Liver (tissue), 9 donors: ENCODE results near the gene KCNJ18. TPM values are rescaled to one million over a fixed set of nuclear protein-coding genes. Genes with fewer than 3 reads are reported as not detected.
"Not testable (repeated sequence)": the region's sequence is repeated elsewhere in the genome, so short reads cannot be mapped to it uniquely, and the experiment has no call there.

Source experiments
- DNase-seq: peaks from one replicate; pipeline ENCODE4 v3.0.0-alpha.2; 2017; ENCODE audit warnings: low spot score
- H3K27ac ChIP-seq, 2 donors: one replicate each; pipeline ENCODE4 v1.7.0; 2013; ENCODE audit warnings: inconsistent platforms in 2 of 2, low read length in 2 of 2, control low read depth in 1 of 2, low read depth in 1 of 2, mild to moderate bottlenecking in 1 of 2
- H3K27me3 ChIP-seq, 4 donors: one replicate each; pipeline versions ENCODE4 v1.6.1 to v1.7.0; 2013; ENCODE audit warnings: low read length in 3 of 4, inconsistent platforms in 1 of 4, mild to moderate bottlenecking in 1 of 4, moderate library complexity in 1 of 4; ENCODE audit not compliant: control insufficient read depth in 4 of 4, insufficient read depth in 4 of 4
- H3K36me3 ChIP-seq, 4 donors: one replicate each; pipeline versions ENCODE4 v1.6.1 to v1.7.0; 2013; ENCODE audit warnings: low read length in 3 of 4, mild to moderate bottlenecking in 3 of 4, low read depth in 1 of 4, moderate library complexity in 1 of 4; ENCODE audit not compliant: control insufficient read depth in 4 of 4, insufficient read depth in 3 of 4
- H3K4me1 ChIP-seq, 4 donors: one replicate each; pipeline versions ENCODE4 v1.6.1 to v1.7.0; 2013; ENCODE audit warnings: low read length in 3 of 4, mild to moderate bottlenecking in 3 of 4, moderate library complexity in 1 of 4; ENCODE audit not compliant: control insufficient read depth in 4 of 4, insufficient read depth in 4 of 4
- H3K4me3 ChIP-seq, 3 donors: one replicate each; pipeline versions ENCODE4 v1.6.1 to v1.7.0; 2013; ENCODE audit warnings: low read length in 3 of 3, control low read depth in 1 of 3, low read depth in 1 of 3, mild to moderate bottlenecking in 1 of 3
- H3K9ac ChIP-seq, 2 donors: one replicate each; pipeline ENCODE4 v1.7.0; 2013; ENCODE audit warnings: low read length in 2 of 2, mild to moderate bottlenecking in 2 of 2, moderate library complexity in 2 of 2, control low read depth in 1 of 2, low read depth in 1 of 2
- H3K9me3 ChIP-seq, 4 donors: one replicate each; pipeline versions ENCODE4 v1.6.1 to v1.7.0; 2013; ENCODE audit warnings: low read length in 3 of 4; ENCODE audit not compliant: control insufficient read depth in 4 of 4
- ATF3 ChIP-seq: IDR thresholded peaks from 2 replicates; pipeline ENCODE4 v1.6.1; 2016; ENCODE audit warnings: antibody characterized with exemption
- CTCF ChIP-seq: fragments of 150-350 bp; IDR thresholded peaks from 2 replicates; pipeline ENCODE4 v1.5.1; 2017; ENCODE audit warnings: improper control_type of control experiment, low read depth, low read length; ENCODE audit not compliant: missing input control
- EGR1 ChIP-seq, 2 donors: IDR thresholded peaks; 2 replicates each; pipeline ENCODE4 v1.6.1; 2016 to 2018; ENCODE audit warnings: antibody characterized with exemption in 2 of 2, low read depth in 2 of 2
- FOXA2 ChIP-seq: IDR thresholded peaks from 2 replicates; pipeline ENCODE4 v1.6.1; 2016; ENCODE audit warnings: antibody characterized with exemption
- GABPA ChIP-seq, 2 donors: IDR thresholded peaks in 1 of 2; conservative IDR thresholded peaks in 1 of 2; 2 replicates each; pipeline ENCODE4 v1.6.1; 2016; ENCODE audit warnings: antibody characterized with exemption in 2 of 2, mild to moderate bottlenecking in 1 of 2, moderate library complexity in 1 of 2
- HNF4G ChIP-seq: IDR thresholded peaks from 2 replicates; pipeline ENCODE4 v1.6.1; 2016; ENCODE audit warnings: antibody characterized with exemption
- JUND ChIP-seq, 2 donors: IDR thresholded peaks; 2 replicates each; pipeline ENCODE4 v1.6.1; 2016; ENCODE audit warnings: antibody characterized with exemption in 2 of 2
- MAX ChIP-seq: IDR thresholded peaks from 2 replicates; pipeline ENCODE4 v1.6.1; 2016; ENCODE audit warnings: antibody characterized with exemption
- NR2F2 ChIP-seq: IDR thresholded peaks from 2 replicates; pipeline ENCODE4 v1.6.1; 2016; ENCODE audit warnings: antibody characterized with exemption
- RAD21 ChIP-seq, 2 donors: IDR thresholded peaks; 2 replicates each; pipeline ENCODE4 v1.6.1; 2016; ENCODE audit warnings: antibody characterized with exemption in 2 of 2, mild to moderate bottlenecking in 2 of 2
- REST ChIP-seq: IDR thresholded peaks from 2 replicates; pipeline ENCODE4 v1.6.1; 2016; ENCODE audit warnings: antibody characterized with exemption, mild to moderate bottlenecking
- RXRA ChIP-seq, 2 donors: IDR thresholded peaks; 2 replicates each; pipeline ENCODE4 v1.6.1; 2017 to 2018; ENCODE audit warnings: antibody characterized with exemption in 2 of 2, mild to moderate bottlenecking in 1 of 2
- TAF1 ChIP-seq: conservative IDR thresholded peaks from 2 replicates; pipeline ENCODE4 v1.6.1; 2016; ENCODE audit warnings: antibody characterized with exemption, mild to moderate bottlenecking
- YY1 ChIP-seq: IDR thresholded peaks from 2 replicates; pipeline ENCODE4 v1.6.1; 2016; ENCODE audit warnings: antibody characterized with exemption, mild to moderate bottlenecking
- WGBS: extraction: QIAGEN DNeasy Blood & Tissue Kit; methylation state at CpG from one replicate; pipeline ENCODE4 v1.1.7; 2013; 5-methylcytosine and 5-hydroxymethylcytosine counted together
- polyA plus RNA-seq, 2 donors: library from polyadenylated mRNA; stranded (reverse) in 1 of 2; unstranded in 1 of 2; fragments of 200-250 nt in 1 of 2; fragments of >200 nt in 1 of 2; fragmentation: Nextera tagmentation in 1 of 2; extraction: Ambion mirVana in 1 of 2; gene quantifications; one replicate each; pipeline versions ENCODE4 v1.2.1 to v1.2.3, GENCODE V29; 2013 to 2015
- total RNA-seq, 2 donors: library from RNA; depleted of rRNA; stranded (reverse); fragments of >200 nt; gene quantifications; one replicate each; pipeline ENCODE4 v1.2.3, GENCODE V29; 2014
- TF ChIP-seq, protein P1 (sequence below): IDR thresholded peaks from 2 replicates; pipeline ENCODE4 v1.6.1; 2016; ENCODE audit warnings: antibody characterized with exemption
- donor health status: healthy.
- donor health status: healthy.
- donor health status: healthy.
- donor health status: healthy.
- donor health status: healthy.

The KCNJ18 gene
- total and polyA plus RNA-seq, 4 donors, result not detected

GRCh38 chr17:21674242-21674731 is 18.0 kb upstream of the KCNJ18 start:
- no peaks in the 10 kb centered on the region for H3K36me3 ChIP-seq
- WGBS, result 85% methylated on average over 43 of the region's 43 CpGs
- H3K4me3 ChIP-seq, result no peak overlapping the region
- no peak overlapping the region for H3K9ac ChIP-seq
- H3K9me3 ChIP-seq, result peaks cover 0 to 2% (median 0%) of the 10 kb centered on the region in 4 donors
- no peaks in the 10 kb centered on the region for H3K4me1 ChIP-seq
- no peak for TF ChIP-seq ATF3
- TF ChIP-seq NR2F2, result no peak
- no peak for TF ChIP-seq EGR1 (IDR thresholded peaks at IDR 0.05; ENCODE audit: low read depth in 2 of 2)
- TF ChIP-seq YY1, result no peak
- no peak for TF ChIP-seq CTCF
- TF ChIP-seq MAX, result no peak
- TF ChIP-seq REST, result no peak
- no peak for TF ChIP-seq FOXA2
- no peak for TF ChIP-seq TAF1
- no peak for TF ChIP-seq RXRA (IDR thresholded peaks at IDR 0.05)
- TF ChIP-seq, protein P1, sequence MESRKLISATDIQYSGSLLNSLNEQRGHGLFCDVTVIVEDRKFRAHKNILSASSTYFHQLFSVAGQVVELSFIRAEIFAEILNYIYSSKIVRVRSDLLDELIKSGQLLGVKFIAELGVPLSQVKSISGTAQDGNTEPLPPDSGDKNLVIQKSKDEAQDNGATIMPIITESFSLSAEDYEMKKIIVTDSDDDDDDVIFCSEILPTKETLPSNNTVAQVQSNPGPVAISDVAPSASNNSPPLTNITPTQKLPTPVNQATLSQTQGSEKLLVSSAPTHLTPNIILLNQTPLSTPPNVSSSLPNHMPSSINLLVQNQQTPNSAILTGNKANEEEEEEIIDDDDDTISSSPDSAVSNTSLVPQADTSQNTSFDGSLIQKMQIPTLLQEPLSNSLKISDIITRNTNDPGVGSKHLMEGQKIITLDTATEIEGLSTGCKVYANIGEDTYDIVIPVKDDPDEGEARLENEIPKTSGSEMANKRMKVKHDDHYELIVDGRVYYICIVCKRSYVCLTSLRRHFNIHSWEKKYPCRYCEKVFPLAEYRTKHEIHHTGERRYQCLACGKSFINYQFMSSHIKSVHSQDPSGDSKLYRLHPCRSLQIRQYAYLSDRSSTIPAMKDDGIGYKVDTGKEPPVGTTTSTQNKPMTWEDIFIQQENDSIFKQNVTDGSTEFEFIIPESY, result no peak
- no peak for TF ChIP-seq HNF4G
- no peak for TF ChIP-seq RAD21 (IDR thresholded peaks at IDR 0.05)
- TF ChIP-seq JUND (IDR thresholded peaks at IDR 0.05), result no peak
- no peak for TF ChIP-seq GABPA (IDR thresholded peaks at IDR 0.05 in 1 of 2, conservative IDR thresholded peaks at IDR 0.05 in 1 of 2)
- peaks cover 0 to 4% (median 0%) of the 10 kb centered on the region in 4 donors for H3K27me3 ChIP-seq
- peak; percentile 32 for DNase-seq
- H3K27ac ChIP-seq, result no peak overlapping the region

- not testable (repeated sequence) for H3K9ac ChIP-seq, H3K4me3 ChIP-seq, H3K27me3 ChIP-seq, H3K27ac ChIP-seq, DNase-seq, H3K9me3 ChIP-seq, H3K36me3 ChIP-seq, H3K4me1 ChIP-seq
- WGBS, result 73% methylated on average over 17 of the region's 17 CpGs
These were observed 17.2 kb upstream of the KCNJ18 start for GRCh38 chr17:21674891-21675738.

DNA sequence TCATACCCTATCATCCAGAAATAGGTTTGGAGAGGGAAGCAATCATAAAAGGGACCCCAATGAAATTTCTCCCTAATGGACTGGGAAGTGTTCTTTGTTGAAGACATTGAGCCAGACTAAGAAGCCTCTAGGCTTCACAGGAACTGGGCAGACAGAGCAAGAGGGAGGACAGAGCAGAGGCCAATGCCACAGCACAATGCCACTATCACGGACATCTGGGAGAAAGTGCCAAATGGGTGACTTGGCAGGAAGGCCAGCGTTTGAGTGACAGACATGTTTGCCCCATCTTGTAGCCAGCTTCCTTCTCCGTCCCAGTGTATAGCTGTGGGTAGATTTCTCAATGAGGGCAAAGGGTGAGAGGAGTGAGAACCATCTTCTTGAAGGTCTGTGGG is 16.6 kb upstream of the KCNJ18 start:
- not testable (repeated sequence) for DNase-seq, H3K9ac ChIP-seq
- 68% methylated on average over 3 of the region's 3 CpGs for WGBS

More for the DNA sequence above, 16.6 kb upstream of the KCNJ18 start:
- H3K36me3 ChIP-seq, H3K4me3 ChIP-seq, H3K4me1 ChIP-seq, H3K27ac ChIP-seq, H3K9me3 ChIP-seq, H3K27me3 ChIP-seq: not testable (repeated sequence)
